G401 (cell line): ENCODE results near the gene ZBTB8B. TPM values are rescaled to one million over a fixed set of nuclear protein-coding genes. Genes with fewer than 3 reads are reported as not detected.
A peak's percentile ranks its signal among the peaks of the same experiment; 100 is the strongest.

Experiments used
- DNase-seq: peaks from one replicate; pipeline ENCODE4 v3.0.0-alpha.2; 2015; ENCODE audit warnings: low spot score
- in situ Hi-C: cut with HindIII; loops from 2 replicates; pipeline ENCODE4 v1.10.0; 2016; ENCODE audit warnings: low sequenced_read_pairs, mixed read lengths
- total RNA-seq: library from RNA; depleted of rRNA; stranded (reverse); fragments of >200 nt; shearing (Covaris generic); gene quantifications from 2 replicates; pipeline ENCODE4 v1.2.3, GENCODE V29; 2014; rRNA removed

Gene ZBTB8B
- total RNA-seq, 1 experiment from 2014 or later: 0.58 TPM

- in situ Hi-C loops: no loop called here
Observed at GRCh38 chr1:32498751-32499150, 33.9 kb downstream of the ZBTB8B start.

GRCh38 chr1:32500387-32501209, 35.7 kb downstream of the ZBTB8B start:
- peak; percentile 57 for DNase-seq
- in situ Hi-C loops: no loop called here

More at GRCh38 chr1:32498751-32499150, 33.9 kb downstream of the ZBTB8B start:
- DNase-seq: peak; percentile 44

- in situ Hi-C loops: no loop called here
- no peak for DNase-seq
Observed at GRCh38 chr1:32501865-32502264, 37.0 kb downstream of the ZBTB8B start.

GRCh38 chr1:32503153-32503552, 38.3 kb downstream of the ZBTB8B start:
- no peak for DNase-seq
- in situ Hi-C loops: no loop called here

- in situ Hi-C loops: no loop called here
Observed at GRCh38 chr1:32507021-32507420, 42.1 kb downstream of the ZBTB8B start.

GRCh38 chr1:32508761-32509160, 43.9 kb downstream of the ZBTB8B start:
- in situ Hi-C loops: no loop called here
- DNase-seq: no peak

More at GRCh38 chr1:32507021-32507420, 42.1 kb downstream of the ZBTB8B start:
- DNase-seq: no peak

- DNase-seq: no peak
- in situ Hi-C loops: no loop called here
Observed at GRCh38 chr1:32509939-32510338, 45.1 kb downstream of the ZBTB8B start.

Other genes with a start within 250 kb of the ZBTB8B start
- 11.8 and 17.0 TPM in 2 replicates for gene TMEM234, start 242.7 kb upstream of the ZBTB8B start, total RNA-seq
- 451 and 486 TPM in 2 replicates for gene EIF3I, start 242.7 kb upstream of the ZBTB8B start, total RNA-seq
- gene FAM167B, start 217.8 kb upstream of the ZBTB8B start, total RNA-seq: not detected in 2 replicates
- not detected in 2 replicates for gene LCK, start 213.8 kb upstream of the ZBTB8B start, total RNA-seq
- gene HDAC1, start 173.0 kb upstream of the ZBTB8B start, total RNA-seq: 191 and 286 TPM in 2 replicates
- 89.6 and 132 TPM in 2 replicates for gene MARCKSL1, start 128.8 kb upstream of the ZBTB8B start, total RNA-seq
- 0.20 and 0.31 TPM in 2 replicates for gene FAM229A, start 102.6 kb upstream of the ZBTB8B start, total RNA-seq
- 0.20 TPM in 1 of 2 replicates, not detected in the other for gene TSSK3, start 102.5 kb upstream of the ZBTB8B start, total RNA-seq
- 40.7 and 47.3 TPM in 2 replicates for gene BSDC1, start 70.6 kb upstream of the ZBTB8B start, total RNA-seq
- 7.7 and 12.0 TPM in 2 replicates for gene ZBTB8A, start 74.4 kb downstream of the ZBTB8B start, total RNA-seq
- gene ZBTB8OS, start 185.5 kb downstream of the ZBTB8B start, total RNA-seq: 101 and 103 TPM in 2 replicates
- 211 and 289 TPM in 2 replicates for gene RBBP4, start 186.1 kb downstream of the ZBTB8B start, total RNA-seq
- gene SYNC, start 237.7 kb downstream of the ZBTB8B start, total RNA-seq: 6.5 and 7.9 TPM in 2 replicates